ENCODE results near the gene SUSD6. TPM values are rescaled to one million over a fixed set of nuclear protein-coding genes. Genes with fewer than 3 reads are reported as not detected.

The SUSD6 gene
- total RNA-seq, 1 donor from 2014 or later = 49.0 TPM

DNA sequence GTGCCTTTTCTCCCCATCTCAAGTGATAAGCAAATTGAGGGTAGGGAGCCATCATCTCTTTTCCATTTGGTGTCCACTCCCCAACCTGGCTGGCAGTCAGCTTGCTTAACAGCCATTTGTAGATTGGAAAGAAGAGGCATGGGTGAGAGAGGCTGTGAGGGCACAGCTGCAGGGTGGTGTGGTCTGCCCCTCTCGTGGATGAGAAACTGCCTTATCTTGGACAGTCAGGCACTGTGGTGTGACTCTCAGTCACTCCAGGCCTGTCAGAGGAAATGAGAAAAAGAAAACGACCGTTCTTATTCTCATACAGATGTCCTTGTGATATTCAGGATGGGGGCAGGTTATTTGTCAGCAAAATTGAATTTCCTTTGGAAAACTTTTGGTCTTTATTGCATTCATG lies 90.5 kb downstream of the SUSD6 start:
- Histone ChIP-seq H3K4me3 (ENCODE audit: low read depth, low read length) (no peak overlapping the region), H3K27me3 (ENCODE audit: control insufficient read depth, insufficient read depth, low read length) (no peaks in the 10 kb centered on the region), H3K36me3 (ENCODE audit: control insufficient read depth, insufficient read depth, low read length) (no peaks in the 10 kb centered on the region)
- no peak for TF ChIP-seq CTCF (IDR thresholded peaks at IDR 0.05; ENCODE audit: insufficient read depth, low read length, poor library complexity, severe bottlenecking)
- DNase-seq (ENCODE audit: low read depth) = no peak

DNA sequence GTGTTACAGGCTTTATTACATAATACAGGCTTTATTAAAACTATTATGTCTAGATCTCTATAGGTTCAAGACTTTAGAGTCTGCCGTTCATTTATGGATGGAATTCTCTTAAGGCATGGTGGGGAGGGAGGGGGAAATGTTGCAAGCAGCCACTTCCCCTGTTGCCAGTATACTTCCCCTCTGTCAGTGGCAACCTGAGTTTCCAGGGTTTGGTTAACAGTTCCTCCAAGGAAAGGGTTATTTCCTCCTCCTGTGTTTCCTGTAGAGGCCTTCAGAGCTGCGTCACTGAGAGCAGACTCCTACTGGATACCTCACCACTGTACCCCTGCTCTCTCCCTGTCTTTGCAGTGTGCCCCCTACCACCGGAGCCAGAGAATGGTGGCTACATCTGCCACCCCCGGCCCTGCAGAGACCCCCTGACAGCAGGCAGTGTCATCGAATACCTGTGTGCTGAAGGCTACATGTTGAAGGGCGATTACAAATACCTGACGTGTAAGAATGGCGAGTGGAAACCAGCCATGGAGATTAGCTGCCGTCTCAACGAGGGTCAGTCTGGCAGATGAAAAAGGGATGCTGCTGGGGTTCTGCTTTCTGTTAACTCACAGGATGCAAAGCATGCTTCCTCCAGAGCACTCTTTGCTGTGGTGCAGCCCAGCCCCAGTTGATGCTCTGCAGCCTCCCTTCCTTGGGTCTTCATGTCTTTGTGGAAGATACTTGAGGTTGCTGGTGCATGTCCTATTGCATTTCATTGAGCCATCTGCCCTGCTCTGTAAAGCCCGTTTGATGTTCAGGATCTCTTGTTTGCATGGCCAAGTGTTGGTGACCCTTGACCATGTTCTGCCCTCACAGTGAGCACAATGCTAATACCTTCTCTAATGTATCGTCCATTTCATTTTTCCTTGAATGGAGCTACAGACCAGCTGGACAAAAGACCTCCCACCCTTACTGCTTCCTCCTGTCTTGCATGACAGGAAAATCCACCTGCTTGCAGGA lies 91.9 kb downstream of the SUSD6 start:
- no peaks in the 10 kb centered on the region for H3K36me3 ChIP-seq (ENCODE audit: control insufficient read depth, insufficient read depth, low read length)
- TF ChIP-seq CTCF (IDR thresholded peaks at IDR 0.05; ENCODE audit: insufficient read depth, low read length, poor library complexity, severe bottlenecking) = no peak
- H3K4me3 ChIP-seq (ENCODE audit: low read depth, low read length) = no peak overlapping the region
- DNase-seq (ENCODE audit: low read depth) = no peak
- H3K27me3 ChIP-seq (ENCODE audit: control insufficient read depth, insufficient read depth, low read length) = no peaks in the 10 kb centered on the region

DNA sequence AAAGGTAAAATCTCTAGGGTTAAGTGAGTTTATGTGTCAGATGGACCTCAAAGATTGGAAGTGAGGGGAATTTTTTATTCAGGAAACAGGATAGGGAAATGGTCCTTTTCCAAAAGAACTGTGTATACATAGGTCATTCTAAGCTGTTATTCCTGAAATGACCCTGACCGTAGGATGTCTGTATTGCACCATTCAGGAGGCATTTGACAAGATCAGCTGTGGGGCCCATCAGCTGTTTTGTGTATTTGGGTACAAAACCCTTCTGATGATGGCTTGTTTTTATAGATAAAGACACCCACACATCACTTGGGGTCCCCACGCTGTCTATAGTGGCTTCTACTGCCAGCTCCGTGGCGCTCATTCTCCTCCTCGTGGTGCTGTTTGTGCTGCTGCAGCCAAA lies 92.9 kb downstream of the SUSD6 start:
- no peak for DNase-seq (ENCODE audit: low read depth)
- no peak for TF ChIP-seq CTCF (IDR thresholded peaks at IDR 0.05; ENCODE audit: insufficient read depth, low read length, poor library complexity, severe bottlenecking)
- H3K27me3 ChIP-seq (ENCODE audit: control insufficient read depth, insufficient read depth, low read length) = no peaks in the 10 kb centered on the region
- H3K4me3 ChIP-seq (ENCODE audit: low read depth, low read length) = no peak overlapping the region
- no peaks in the 10 kb centered on the region for H3K36me3 ChIP-seq (ENCODE audit: control insufficient read depth, insufficient read depth, low read length)

- DNase-seq (ENCODE audit: low read depth) = no peak
- TF ChIP-seq CTCF (IDR thresholded peaks at IDR 0.05; ENCODE audit: insufficient read depth, low read length, poor library complexity, severe bottlenecking) = no peak
- Histone ChIP-seq H3K36me3 (ENCODE audit: control insufficient read depth, insufficient read depth, low read length) (no peaks in the 10 kb centered on the region), H3K27me3 (ENCODE audit: control insufficient read depth, insufficient read depth, low read length) (no peaks in the 10 kb centered on the region), H3K4me3 (ENCODE audit: low read depth, low read length) (no peak overlapping the region)
Measured at GRCh38 chr14:69705706-69706105, 94.3 kb downstream of the SUSD6 start.

- no peak for TF ChIP-seq CTCF (IDR thresholded peaks at IDR 0.05; ENCODE audit: insufficient read depth, low read length, poor library complexity, severe bottlenecking)
- Histone ChIP-seq H3K27me3 (ENCODE audit: control insufficient read depth, insufficient read depth, low read length) (no peaks in the 10 kb centered on the region), H3K36me3 (ENCODE audit: control insufficient read depth, insufficient read depth, low read length) (no peaks in the 10 kb centered on the region), H3K4me3 (ENCODE audit: low read depth, low read length) (no peak overlapping the region)
- no peak for DNase-seq (ENCODE audit: low read depth)
Measured at GRCh38 chr14:69708049-69708448, 96.7 kb downstream of the SUSD6 start.
